H1 (cell line): Measurements from ENCODE around the gene MACROD2. TPM values are rescaled to one million over a fixed set of nuclear protein-coding genes. Genes with fewer than 3 reads are reported as not detected.

ENCODE experiments used
- ATF3 ChIP-seq: IDR thresholded peaks from 2 replicates; pipeline ENCODE4 v1.6.1; 2011; ENCODE audit warnings: low read depth, mild to moderate bottlenecking, low read length; ENCODE audit not compliant: insufficient read depth
- CREB1 ChIP-seq: IDR thresholded peaks from 2 replicates; pipeline ENCODE4 v1.6.1; 2012; ENCODE audit warnings: inconsistent platforms
- EZH2 ChIP-seq: fragments of 200-600 bp; sonication (generic); IDR thresholded peaks from 2 replicates; pipeline ENCODE4 v1.7.1; 2012; ENCODE audit warnings: low read depth, mild to moderate bottlenecking, moderate library complexity, low read length, inconsistent platforms; ENCODE audit not compliant: severe bottlenecking
- PHF8 ChIP-seq: fragments of 200-600 bp; sonication (generic); conservative IDR thresholded peaks from 2 replicates; pipeline ENCODE4 v1.7.1; 2012; ENCODE audit warnings: low read depth, mild to moderate bottlenecking, inconsistent platforms, low read length, moderate library complexity
- POLR2AphosphoS5 ChIP-seq: IDR thresholded peaks from 2 replicates; pipeline ENCODE4 v1.6.1; 2011; ENCODE audit warnings: low read depth, low read length
- POU5F1 ChIP-seq: IDR thresholded peaks from 2 replicates; pipeline ENCODE4 v1.6.1; 2011; ENCODE audit warnings: low read depth, mild to moderate bottlenecking, low read length, moderate library complexity
- SRF ChIP-seq: IDR thresholded peaks from 2 replicates; pipeline ENCODE4 v1.6.1; 2011; ENCODE audit warnings: mild to moderate bottlenecking, low read depth, low read length, moderate library complexity
- SUZ12 ChIP-seq: fragments of 200-600 bp; sonication (generic); IDR thresholded peaks from 2 replicates; pipeline ENCODE4 v1.6.1; 2012; ENCODE audit warnings: mild to moderate bottlenecking, inconsistent platforms, low read length, moderate library complexity, mixed read lengths
- polyA plus RNA-seq, 7 experiments: library from polyadenylated mRNA; depleted of rRNA in 3 of 7; stranded (reverse) in 5 of 7; unstranded in 2 of 7; fragments of >200 nt in 5 of 7; fragments of 200-250 nt in 2 of 7; gene quantifications; 1 replicate in 5 of 7; 2 replicates in 1 of 7; 4 replicates in 1 of 7; pipeline versions ENCODE4 v1.2.1 to v1.2.3, GENCODE V29; 2011 to 2013; ENCODE audit warnings: missing spikeins in 2 of 7, mixed read lengths in 2 of 7
- total RNA-seq: library from RNA; stranded (reverse); fragmentation: NEBNext Ultra II Directional; extraction: Animal tissue kit (Norgen Biotek cat#: 25700); gene quantifications from 2 replicates; pipeline ENCODE4 v1.2.1, GENCODE V29; 2021
- TF ChIP-seq, protein P1 (sequence below): fragments of 300-600 bp; sonication (generic); IDR thresholded peaks from 2 replicates; pipeline ENCODE4 v1.7.1; 2012; ENCODE audit warnings: low read length, moderate library complexity, mild to moderate bottlenecking, inconsistent platforms; ENCODE audit not compliant: insufficient replicate concordance

The MACROD2 gene
- total and polyA plus RNA-seq, 2 of the 8 experiments (the other 6 are each of a cell fraction or from before 2014, with no cell fraction given): 0.70 to 3.9 TPM

DNA sequence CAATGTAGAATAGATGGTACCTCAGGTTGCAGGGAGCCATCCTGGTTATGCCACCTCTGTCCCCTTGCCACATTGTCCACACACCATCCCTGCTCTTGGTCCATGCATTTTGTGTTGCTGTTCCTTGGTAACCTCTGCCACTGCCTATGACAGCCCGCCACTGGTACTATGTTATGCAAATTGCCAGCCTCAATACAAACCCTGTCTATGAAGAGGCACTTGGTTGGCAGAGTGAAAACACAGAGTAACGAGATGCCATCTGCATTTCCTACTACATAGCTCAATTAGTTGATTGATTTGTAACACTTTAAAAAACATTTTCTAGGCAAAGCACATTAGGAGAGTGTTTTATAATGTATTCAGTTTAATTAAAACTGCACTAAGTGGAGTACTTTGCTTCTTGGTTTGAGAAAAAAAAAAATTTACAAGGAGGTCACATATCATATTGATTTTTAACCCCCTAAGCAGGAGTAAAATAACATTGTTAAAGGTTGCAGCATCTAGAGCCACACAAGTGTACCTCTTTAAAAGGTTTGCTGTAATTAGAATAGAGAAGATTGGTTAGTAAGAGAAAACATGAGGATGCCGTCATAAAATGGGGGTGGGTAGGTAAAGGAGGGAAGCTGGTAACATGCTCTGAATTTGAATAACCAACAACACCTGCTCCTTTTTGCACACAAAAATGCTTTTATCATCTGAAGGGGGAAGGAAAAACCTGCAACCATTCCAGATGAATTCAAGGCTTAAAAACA lies 1760.9 kb downstream of the MACROD2 start (continued):
- TF ChIP-seq, protein P1, sequence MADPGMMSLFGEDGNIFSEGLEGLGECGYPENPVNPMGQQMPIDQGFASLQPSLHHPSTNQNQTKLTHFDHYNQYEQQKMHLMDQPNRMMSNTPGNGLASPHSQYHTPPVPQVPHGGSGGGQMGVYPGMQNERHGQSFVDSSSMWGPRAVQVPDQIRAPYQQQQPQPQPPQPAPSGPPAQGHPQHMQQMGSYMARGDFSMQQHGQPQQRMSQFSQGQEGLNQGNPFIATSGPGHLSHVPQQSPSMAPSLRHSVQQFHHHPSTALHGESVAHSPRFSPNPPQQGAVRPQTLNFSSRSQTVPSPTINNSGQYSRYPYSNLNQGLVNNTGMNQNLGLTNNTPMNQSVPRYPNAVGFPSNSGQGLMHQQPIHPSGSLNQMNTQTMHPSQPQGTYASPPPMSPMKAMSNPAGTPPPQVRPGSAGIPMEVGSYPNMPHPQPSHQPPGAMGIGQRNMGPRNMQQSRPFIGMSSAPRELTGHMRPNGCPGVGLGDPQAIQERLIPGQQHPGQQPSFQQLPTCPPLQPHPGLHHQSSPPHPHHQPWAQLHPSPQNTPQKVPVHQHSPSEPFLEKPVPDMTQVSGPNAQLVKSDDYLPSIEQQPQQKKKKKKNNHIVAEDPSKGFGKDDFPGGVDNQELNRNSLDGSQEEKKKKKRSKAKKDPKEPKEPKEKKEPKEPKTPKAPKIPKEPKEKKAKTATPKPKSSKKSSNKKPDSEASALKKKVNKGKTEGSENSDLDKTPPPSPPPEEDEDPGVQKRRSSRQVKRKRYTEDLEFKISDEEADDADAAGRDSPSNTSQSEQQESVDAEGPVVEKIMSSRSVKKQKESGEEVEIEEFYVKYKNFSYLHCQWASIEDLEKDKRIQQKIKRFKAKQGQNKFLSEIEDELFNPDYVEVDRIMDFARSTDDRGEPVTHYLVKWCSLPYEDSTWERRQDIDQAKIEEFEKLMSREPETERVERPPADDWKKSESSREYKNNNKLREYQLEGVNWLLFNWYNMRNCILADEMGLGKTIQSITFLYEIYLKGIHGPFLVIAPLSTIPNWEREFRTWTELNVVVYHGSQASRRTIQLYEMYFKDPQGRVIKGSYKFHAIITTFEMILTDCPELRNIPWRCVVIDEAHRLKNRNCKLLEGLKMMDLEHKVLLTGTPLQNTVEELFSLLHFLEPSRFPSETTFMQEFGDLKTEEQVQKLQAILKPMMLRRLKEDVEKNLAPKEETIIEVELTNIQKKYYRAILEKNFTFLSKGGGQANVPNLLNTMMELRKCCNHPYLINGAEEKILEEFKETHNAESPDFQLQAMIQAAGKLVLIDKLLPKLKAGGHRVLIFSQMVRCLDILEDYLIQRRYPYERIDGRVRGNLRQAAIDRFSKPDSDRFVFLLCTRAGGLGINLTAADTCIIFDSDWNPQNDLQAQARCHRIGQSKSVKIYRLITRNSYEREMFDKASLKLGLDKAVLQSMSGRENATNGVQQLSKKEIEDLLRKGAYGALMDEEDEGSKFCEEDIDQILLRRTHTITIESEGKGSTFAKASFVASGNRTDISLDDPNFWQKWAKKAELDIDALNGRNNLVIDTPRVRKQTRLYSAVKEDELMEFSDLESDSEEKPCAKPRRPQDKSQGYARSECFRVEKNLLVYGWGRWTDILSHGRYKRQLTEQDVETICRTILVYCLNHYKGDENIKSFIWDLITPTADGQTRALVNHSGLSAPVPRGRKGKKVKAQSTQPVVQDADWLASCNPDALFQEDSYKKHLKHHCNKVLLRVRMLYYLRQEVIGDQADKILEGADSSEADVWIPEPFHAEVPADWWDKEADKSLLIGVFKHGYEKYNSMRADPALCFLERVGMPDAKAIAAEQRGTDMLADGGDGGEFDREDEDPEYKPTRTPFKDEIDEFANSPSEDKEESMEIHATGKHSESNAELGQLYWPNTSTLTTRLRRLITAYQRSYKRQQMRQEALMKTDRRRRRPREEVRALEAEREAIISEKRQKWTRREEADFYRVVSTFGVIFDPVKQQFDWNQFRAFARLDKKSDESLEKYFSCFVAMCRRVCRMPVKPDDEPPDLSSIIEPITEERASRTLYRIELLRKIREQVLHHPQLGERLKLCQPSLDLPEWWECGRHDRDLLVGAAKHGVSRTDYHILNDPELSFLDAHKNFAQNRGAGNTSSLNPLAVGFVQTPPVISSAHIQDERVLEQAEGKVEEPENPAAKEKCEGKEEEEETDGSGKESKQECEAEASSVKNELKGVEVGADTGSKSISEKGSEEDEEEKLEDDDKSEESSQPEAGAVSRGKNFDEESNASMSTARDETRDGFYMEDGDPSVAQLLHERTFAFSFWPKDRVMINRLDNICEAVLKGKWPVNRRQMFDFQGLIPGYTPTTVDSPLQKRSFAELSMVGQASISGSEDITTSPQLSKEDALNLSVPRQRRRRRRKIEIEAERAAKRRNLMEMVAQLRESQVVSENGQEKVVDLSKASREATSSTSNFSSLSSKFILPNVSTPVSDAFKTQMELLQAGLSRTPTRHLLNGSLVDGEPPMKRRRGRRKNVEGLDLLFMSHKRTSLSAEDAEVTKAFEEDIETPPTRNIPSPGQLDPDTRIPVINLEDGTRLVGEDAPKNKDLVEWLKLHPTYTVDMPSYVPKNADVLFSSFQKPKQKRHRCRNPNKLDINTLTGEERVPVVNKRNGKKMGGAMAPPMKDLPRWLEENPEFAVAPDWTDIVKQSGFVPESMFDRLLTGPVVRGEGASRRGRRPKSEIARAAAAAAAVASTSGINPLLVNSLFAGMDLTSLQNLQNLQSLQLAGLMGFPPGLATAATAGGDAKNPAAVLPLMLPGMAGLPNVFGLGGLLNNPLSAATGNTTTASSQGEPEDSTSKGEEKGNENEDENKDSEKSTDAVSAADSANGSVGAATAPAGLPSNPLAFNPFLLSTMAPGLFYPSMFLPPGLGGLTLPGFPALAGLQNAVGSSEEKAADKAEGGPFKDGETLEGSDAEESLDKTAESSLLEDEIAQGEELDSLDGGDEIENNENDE: no peak
- TF ChIP-seq SRF (no peak), PHF8 (no peak), CREB1 (no peak), SUZ12 (no peak), EZH2 (no peak), POLR2AphosphoS5 (no peak), ATF3 (no peak), POU5F1 (no peak)
- TF ChIP-seq, all 59 proteins: peak for 0
